HG02943 (cell line): ENCODE data around the gene WDFY4.

Source experiments
- ATAC-seq: cut with Tn5 transposase; IDR thresholded peaks from one replicate; pipeline ENCODE4 v1.9.1; 2021; ENCODE audit warnings: mild to moderate bottlenecking, low read depth, moderate library complexity; ENCODE audit not compliant: unreplicated experiment

The WDFY4 gene

DNA sequence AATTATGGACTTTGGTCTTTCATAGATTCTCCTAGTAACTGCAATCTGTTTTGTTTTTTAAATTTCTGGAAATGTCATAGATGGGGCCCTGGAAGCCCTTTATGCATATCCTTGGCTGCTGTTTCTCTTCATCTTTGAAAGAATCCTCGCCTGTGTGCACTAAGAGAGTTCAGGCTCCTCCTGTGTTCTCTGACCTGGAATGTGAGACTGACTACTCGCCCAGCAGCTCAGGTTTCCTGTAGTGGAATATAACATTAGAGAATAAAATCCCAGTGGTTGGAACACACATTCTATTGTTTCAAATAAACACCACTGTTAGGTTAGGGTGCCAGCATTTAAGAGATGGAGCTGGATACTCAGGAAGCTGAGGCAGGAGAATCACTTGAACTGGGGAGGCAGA is 56.3 kb downstream of the WDFY4 start:
- no peak for ATAC-seq

DNA sequence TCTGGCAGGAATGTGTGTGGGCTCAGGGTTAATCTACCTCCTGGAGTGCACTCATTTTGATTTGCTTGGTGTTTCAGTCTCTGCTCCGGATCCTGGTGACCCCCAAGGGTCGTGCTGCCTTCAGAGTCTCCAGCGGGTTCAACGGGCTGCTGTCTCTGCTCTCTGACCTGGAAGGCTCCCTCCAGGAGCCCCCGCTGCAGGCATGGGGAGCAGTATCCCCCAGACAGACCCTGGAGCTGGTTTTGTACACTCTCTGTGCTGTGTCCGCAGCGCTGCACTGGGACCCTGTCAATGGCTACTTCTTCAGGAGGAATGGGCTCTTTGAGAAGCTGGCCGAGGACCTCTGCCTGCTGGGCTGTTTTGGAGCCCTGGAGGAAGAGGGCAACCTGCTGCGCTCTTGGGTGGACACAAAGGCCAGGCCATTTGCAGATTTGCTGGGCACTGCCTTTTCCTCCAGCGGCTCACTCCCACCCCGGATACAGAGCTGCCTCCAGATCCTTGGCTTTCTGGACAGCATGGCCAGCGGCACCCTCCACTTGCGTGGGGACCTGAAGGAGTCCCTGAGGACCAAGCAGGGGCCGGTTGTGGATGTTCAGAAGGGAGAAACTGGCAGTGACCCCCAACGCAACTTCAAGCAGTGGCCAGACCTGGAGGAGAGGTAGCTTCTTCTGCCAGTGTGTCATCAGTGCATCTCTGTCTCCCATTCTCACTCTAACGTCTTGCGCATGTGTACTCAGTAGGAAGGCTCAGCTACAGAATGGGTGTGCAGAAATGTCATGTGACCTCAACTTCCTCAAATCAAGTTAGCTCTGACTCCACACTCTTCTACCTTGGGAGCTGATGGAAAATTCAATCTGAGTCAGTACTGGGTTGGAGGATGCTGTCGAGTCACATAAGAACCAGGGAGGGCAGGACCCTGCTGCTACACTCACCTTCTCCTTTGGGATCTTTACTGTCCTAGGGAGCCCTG is 58.5 kb downstream of the WDFY4 start:
- ATAC-seq = no peak

DNA sequence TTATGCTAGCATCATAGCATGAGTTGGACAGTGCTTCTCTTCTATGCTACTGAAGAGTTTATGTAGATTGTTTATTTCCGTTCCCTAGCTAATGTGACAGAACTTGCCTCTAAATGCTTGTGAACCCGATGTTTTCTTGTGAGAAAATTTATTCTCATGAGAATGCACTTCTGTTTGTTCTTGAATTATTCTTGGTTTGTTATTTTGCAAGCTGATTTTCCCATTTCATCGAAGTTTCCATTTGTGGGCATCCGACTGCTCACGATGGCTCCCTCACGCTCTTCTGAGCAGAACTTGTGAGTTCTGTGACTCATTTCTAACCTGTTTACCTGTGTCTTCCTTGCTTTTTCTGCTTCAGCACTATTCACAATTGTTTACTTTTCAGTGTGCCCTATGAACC is 59.9 kb downstream of the WDFY4 start:
- no peak for ATAC-seq

DNA sequence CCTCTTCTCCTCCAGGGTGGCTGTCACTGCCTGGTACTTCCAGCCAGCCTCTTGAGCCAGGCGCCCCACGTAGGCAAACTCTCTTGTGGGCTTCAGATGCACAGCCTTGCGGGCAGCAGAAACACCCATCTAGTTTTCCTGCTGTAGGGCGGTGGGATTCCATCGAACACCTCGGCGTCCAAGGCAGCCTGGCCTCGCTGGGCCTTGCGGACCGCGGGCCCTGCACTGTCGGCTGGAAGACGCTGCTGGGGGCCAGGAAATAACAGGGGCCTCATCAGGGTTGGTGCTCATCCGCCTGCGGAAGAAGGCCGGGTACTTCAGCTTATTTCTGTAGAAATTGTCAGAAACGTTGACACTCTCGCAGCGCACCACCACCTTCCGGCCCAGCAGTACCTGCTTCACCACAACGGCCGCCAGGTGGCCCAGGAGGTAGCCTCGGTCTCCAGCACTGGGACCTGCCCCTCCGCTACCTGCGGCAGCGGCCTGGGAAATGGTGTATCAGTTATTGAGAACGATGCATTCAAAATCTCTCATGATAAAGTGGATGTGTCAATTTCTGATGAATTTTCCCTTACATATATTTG is 61.1 kb downstream of the WDFY4 start:
- no peak for ATAC-seq

DNA sequence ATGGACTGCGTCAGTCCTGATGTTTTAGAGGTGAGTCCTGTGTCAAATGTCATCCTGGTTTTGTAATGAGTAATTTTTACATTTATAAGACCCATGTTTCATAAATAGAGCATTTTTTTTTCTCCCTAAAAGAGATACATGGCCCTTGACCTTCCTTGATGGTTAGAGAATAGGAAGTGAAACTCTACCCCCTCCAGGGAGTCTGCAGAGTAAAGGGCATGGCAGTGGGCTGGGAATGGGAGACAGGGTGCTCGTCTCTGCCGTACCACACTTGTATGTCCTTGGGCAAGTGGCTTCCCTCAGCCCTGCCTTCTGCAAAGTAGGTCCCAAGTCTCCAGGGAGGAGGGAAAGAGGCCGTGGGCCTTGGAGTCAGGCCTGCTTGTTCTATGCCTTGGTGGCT is 63.9 kb downstream of the WDFY4 start:
- ATAC-seq = no peak

DNA sequence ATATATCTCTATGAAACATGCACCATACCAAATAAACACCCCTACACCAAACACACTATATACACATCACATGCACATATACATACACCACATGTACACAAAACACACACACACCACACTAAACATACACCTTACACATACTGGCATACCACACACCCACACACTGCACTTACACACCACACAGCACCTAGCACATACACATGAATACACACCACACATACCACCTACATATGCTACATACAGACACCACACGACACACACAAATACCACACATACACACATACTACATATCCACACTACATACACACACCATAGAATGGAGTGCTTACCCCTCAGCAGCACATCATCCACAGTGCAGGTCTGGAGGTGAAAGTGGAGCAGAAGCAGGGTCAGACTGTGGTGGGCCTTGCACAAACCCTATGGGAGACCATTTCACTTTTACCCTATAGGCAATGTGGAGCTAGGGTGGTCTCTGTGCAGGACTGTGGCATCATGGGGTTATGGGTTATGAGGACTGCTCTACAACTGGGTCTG is 64.6 kb downstream of the WDFY4 start:
- ATAC-seq = no peak

DNA sequence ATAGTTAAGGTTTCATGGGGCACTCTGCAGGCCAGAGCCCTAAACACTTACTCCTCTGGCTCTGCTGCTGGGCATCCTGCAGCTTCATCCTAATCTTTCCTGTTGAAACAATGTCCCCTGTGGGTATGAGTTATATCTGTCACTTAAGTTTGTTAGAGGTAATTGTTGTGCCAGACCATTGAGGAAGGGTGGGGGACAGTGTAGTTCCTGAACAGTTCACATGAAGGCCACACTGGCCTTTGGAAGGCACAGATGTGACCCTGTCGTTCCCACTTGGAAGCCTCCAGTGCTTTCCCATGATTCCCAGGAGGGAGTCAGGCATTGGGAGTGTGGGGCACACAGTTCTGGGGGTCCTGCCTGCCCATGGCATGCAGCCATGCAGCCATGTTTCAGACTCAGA is 65.3 kb downstream of the WDFY4 start:
- ATAC-seq = no peak

DNA sequence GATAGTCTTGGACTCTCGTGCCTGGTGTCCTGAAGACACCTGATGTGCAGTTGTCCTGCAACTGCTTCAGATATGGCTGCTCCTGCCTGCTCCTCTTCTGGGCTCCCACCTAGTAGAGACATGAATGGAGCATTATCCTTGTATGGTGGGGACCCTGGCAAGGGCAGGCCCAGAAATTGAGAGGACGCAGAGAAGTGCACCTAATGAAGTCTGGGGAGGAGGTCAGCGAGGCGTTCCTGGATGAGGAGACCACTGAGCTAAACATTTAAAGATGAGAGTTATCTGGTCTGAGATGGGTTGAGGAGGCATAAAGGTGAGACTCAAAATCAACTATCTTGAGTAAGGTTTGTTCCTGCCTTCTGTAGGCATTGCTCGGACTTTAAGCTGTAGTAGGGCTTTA is 66.3 kb downstream of the WDFY4 start:
- ATAC-seq = no peak

DNA sequence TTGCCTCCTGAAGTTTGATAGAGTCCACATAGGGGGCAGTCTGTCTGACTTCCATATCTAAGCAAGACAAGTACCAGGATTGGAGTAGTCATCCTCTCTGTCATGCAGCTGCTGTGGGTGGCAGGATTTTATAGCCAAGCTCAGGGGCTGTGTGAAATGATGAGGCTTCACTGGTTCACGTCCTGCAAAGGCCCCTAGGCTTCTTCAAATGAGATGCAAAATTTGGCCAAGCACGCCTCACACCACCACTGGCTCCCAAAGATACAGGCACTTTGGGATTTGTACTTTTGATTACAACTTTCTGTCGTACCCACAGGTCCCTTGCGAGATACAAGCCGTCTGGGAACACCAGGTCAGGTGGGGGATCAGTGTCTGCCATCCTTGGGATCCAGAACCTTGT is 67.1 kb downstream of the WDFY4 start:
- ATAC-seq = no peak

DNA sequence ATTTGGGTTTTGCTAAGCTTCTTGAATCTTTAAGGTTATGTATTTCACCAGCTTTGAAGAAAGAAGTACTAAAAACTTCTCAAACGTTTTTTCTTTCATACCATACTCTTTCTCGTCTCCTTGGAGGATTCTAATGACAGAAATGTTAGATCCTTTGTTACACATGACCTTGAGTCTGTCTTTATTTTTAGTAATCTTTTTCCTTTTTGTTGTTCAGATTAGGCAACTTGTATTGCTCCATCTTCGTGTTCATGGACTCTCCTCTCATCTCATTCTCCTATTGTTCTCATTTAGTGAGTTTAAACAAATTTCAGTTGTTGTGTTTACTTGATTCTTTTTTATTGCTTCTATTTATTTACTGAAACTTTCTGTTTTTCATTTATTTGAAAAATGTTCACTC is 73.7 kb downstream of the WDFY4 start:
- ATAC-seq = no peak

DNA sequence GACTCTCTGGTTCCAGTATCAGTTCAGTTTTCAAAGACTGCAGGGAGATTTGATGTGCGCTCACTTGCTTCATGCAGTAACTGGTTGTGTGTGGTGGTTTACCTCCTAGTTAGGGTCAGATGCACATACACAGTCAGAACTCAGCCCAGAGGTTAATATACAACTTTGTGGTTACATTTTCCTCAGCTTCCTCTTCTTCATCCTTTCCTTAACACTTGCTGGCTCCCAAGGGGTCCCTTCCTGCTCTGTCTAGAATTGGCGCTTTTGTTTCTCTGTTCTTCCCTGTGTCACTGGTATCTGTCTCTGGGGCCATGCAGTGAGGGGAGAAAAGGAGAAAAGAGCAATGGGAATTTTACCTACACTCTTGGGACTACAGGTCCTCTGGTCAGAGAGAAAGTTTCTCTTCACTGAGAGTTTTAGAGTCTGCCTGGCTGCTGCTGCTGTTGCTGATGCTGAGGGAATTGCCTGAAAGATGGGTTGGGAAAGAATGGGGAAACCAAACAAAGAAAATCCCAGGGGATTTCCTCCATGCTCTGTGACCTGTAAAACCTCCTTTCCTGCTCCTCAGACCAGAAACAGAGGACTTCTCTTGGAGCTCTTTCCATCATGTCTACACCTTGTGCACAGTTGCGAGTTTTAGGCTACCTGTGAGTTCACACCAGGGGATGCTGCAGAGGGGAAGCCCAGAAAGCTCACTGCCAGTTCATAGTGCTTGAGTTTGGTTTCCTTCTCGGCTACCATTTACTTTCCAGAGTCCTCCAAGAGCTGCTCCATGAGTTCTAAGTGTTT is 74.6 kb downstream of the WDFY4 start:
- ATAC-seq = peak; percentile 79

DNA sequence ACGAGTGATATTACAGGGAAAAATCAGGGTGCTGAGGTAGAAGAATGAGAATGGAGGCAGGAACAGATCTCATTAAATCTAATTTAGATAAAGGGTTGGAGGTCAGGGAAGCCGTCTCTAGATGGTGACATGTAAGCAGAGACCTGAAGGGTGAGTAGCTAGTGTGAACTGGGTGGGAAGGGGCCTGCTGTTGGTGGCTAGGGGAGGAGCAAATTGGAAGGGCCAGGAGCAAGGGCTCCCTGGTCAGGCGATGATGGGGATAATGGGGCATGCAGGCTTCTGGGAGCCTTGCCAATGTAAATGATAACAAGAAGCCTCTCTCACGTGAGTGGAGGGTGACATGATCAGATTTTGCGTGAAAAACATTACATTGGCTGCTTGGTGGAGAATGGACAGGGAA is 76.3 kb downstream of the WDFY4 start:
- no peak for ATAC-seq

DNA sequence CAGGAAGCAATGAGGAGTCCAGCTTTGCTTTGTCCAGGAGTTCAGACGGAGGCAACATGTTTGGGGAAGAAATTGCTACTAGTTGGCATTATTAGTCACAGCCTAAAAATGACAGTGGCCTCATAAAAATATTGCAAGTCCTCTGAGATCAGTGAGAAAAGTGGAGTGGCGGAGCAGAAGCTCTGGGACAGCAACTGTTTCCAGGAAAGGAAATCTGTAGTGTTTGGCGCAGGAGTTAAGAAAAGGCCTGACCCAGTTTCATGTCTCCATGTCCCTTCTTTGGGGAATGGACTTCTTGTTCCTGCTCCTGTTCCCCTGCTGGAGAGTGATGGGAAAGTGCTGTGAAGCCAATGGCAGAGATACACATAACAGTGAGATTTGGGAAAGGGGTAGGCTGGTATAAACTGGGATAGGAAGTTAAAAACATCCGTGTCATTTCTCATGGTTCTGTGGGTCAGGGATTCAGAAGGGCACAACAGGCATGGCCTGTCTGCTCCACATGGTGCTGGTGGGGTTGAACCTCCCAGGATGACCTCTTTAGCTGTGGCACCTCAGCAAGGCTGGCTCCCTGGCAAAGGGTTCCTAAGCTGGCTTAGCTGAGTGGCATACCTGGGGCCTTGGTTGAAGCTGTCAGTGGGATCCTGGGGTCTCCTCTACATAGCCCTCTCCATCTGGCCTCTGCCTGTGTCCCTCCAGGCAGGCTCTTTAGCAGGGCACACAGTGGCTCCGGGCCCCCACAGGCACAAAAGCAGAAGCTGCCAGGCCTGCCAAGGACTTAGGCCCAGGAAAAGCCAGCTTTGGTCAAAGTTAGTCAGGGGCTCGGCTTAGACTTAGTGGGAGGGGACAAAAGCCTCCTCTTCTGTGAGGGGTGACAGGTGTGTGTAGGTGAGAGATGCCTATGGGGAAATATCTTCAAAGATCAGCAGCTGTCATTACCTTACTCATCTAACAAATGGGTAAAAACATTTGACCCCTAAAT is 77.7 kb downstream of the WDFY4 start:
- ATAC-seq = no peak

DNA sequence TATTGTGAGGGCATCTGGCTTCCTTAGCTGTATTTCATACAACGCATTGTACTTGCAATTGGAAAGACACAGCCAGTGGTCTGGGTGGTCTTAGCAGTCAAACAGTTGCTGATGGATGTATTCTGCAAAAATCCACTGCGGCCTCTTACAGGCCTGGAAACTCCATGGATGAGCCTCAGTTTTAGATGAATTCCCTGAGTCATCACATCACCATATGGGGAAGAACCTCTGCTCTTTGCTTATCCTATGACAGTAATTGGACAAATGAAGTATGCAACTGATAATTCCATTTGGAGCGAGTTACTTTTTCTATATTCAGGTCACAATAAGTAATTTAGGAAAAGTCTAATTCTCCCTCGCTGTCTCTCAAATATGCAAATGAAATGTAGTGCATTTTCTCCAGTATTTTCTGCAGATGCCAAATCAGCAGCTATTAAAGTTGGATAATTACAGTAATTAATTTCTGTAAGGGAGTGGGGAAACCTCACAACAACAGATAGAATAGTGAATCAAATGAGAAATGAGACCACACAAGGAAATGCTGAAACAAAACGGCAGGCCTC is 78.8 kb downstream of the WDFY4 start:
- ATAC-seq = no peak

DNA sequence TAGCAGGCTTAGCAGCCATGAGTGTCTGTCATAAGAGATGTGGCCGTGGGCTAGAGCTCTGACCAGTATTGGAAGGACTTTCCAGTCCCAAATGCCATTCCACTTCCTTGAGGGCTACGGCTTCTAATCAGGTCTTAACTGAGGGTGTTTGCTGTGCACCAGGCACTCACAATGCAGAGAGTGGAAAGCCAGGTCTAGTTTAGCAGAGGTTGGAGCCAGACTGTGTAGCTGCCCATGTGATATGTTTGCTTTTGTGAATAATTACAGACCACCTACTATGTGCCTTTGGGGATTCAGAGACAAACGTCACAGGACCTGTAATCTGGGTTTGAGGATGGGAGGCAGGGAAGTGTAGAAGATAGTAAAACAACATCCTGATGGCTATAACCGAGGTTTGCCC is 79.8 kb downstream of the WDFY4 start:
- no peak for ATAC-seq

DNA sequence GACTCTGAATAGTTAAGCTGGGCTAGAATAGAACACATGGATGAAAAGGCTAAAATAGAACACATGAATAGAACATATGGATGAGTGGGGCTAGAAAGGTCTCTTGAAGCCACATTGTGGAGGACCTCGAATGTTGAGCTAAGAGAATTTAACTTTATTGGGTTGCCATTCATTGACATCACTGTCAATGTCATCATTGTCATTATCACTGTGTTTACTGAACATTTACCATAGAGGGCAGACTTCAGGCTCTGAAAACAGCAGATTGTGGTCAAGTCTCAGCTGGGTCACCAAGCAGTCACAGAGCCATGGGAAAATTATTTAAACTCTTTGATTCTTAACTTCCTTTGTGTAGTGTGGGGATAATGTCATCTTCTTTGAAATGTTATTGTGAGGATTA is 80.4 kb downstream of the WDFY4 start:
- no peak for ATAC-seq

DNA sequence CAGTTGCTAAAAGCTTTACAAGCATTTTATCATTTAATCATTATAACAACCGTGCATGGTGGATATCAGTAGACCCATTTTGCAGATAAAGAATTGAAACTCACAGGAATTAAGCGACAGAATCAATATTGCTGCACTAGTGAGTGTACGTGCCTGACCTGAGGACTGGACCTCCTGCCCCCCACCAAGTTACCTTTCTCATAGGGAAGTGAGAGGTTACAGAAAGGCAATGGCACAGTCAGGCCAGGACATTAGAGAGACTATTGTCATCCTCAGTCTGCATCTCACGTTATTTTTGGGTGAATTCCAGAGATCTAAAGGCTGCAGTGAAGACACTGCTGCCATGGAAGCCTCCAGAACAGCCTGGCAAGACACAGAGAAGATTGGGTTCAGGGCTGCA is 80.9 kb downstream of the WDFY4 start:
- ATAC-seq = no peak

DNA sequence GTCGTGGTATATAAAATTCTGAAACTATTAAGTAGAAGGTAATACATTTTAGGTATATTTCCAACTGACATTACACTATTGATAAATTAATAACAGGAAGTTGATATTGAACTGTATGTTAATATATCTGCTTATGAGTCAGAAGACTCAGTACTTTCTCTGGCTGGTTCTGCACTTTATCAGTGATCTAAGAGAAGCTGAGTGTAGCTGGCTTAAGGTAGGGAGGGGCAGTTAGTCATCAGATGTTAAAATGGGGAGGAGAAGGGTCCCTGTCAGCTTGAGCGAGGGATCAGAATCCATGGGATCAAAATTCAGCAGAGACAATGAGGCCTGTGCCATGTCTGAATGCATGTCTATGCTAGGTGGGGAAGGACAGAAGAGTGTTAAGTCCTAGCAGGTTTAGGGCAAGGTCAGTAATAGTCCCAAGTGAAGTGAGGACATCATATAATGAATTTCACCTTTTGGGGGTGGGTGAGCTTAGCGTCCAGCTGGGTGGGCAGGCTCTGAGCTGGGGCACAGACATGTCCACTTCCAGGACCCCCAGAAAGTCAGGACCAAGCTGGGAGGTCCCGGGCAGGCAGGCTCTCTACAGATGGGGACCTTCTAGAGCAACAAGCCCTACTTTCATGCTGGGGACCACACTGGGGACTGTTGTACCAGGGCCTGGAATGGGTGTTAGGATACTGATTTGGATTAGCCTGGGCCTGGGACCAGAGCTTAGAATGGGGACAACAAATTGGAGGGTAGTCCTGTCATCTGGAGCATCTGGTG is 82.9 kb downstream of the WDFY4 start:
- ATAC-seq = no peak
